Right forelimb (tissue), 1 donor: Measurements from ENCODE around the gene POMC.
A peak's percentile ranks its signal among the peaks of the same experiment; 100 is the strongest.
"Not testable (repeated sequence)": the region's sequence is repeated elsewhere in the genome, so short reads cannot be mapped to it uniquely, and the experiment has no call there.

Experiments
- DNase-seq: peaks from one replicate; pipeline ENCODE4 v3.0.0-alpha.2; 2018

Gene POMC

GRCh38 chr2:25176138-25176537, 7.8 kb upstream of the POMC start:
- DNase-seq, result no peak

- DNase-seq, result no peak
These were observed 5.9 kb upstream of the POMC start for GRCh38 chr2:25174192-25174861.

- no peak for DNase-seq
These were observed 5.3 kb upstream of the POMC start for GRCh38 chr2:25173719-25174118.

DNA sequence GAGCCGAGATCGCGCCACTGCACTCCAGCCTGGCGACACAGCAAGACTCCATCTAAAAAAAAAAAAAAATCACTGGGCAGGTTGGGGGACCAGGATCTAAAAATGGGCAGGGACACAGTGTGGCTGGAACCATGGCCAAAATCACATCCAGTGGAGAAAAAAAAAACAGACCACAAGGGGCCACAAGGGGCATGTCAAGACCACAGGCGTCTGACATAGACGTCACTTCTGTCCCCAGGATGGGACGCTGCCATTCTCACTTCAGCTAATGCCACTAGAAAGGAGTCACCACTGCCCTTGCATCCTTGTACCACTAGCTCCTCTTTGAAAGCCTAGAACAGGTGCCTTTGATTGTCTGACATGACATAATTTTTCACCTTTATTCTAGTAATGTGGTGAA, 2.5 kb upstream of the POMC start:
- DNase-seq, result no peak

DNA sequence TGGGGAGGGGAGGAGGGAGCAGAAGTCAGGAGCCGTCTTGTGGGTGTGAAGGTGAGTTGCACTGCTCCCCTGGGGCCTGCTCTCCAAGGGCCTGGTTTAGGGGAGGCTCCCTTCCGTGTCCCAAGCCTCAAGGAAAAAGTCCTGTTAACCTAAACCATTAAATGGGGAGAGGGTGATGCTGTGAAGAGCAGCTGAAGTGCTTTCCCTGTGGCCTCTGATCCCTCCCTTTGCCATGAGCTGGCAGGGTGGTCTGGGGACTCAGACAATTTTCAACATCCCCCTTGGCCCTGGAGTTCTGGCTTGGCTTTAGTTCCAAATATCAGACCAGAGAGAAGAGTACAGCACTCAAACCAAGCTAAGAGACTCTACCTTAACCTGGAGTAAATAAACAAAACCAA, 692 bp upstream of the POMC start:
- no peak for DNase-seq

DNA sequence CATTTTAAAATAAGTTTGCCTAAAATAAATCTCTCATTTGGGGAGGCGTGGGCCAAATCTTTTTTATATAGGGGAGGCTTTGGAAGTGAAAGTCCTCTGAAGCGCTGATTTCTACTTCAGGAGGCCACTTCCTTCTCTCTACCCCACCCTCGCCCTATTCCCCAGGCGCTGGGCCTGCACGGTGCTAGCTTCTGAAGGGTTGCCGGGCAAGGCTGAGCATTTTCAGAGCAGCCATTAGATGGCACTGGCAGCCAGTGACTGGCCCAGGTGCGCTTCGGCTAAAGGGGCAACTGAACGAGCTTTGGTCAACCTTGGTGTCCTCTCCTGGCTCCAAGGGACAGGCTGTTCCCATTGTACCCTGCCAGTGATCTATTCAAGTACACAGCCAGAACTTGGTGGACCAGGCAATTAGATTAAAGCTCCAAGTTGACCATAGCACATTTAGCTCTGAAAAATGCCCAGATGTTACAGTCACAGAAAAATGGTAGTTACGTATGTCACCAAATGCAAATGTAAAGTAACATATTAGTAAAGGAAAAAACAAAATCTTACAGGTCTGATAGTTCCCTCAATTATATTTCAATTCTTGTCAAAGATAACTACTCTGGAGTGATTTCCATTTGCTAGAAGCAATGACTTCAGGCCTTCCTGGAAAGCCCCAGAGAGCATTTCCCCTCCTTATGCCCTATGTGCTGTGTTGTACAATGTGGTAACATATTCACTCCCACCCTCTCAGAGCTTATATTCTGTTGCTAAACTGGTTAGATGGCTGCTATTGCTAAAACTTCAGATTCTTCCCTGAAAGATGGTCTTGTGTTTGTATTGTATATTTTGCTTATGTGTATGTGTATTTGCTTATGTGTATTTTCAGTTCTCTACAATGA, 2.1 kb downstream of the POMC start:
- DNase-seq, result no peak

DNA sequence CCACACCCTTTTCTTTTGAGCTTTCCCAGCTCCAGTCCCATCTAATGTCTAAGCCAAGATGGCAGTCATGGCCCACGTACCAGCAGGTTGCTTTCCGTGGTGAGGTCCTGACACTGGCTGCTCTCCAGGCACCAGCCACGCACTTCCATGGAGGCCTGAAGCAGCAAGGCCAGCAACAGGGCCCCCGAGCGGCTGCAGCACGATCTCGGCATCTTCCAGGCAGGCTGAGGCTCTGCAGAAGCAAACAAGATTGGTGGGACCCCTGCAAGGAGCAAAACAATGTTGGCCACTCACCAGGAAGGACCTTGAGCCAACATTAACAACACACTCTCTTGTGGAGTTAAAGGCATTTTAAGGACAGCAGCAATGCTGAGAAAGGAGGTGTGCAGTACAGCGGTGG, 3.8 kb downstream of the POMC start:
- DNase-seq, result no peak

DNA sequence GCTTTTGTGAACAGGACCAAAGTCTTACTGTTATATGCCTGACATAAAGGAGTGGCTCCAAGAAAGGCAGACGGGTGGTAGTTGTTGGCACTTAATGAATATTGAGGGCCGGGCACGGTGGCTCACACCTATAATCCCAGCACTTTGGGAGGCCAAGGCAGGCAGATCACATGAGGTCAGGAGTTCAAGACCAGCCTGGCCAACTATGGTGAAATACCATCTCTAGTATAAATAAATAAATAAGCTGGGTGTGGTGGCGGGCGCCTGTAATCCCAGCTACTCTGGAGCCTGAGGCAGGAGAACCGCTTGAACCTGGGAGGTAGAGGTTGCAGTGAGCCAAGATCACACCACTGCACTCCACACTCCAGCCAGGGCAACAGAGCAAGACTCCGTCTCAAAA, 6.3 kb downstream of the POMC start:
- not testable (repeated sequence) for DNase-seq

- DNase-seq, result peak; percentile 83
These were observed 7.2 kb downstream of the POMC start for GRCh38 chr2:25161055-25161781.

DNA sequence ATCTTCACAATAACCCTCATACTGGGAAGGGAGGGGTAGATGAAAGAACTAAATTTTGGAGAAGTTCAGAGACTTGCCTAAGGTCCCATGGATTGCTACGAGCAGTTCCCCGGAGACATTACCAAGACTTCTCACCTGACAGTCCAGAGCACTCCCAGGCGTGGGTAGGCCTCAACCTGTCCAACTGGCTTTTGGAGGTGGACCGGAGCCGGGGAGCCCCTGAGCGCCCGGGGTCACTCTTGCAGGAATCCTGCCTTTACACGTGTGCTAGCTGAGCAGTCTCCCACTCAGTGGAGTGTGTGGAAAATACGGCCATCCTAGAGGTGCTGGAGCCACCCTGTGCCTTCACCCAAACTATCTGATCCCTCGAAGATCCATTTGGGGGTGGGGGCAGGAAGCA, 8.0 kb downstream of the POMC start:
- no peak for DNase-seq

- peak; percentile 47 for DNase-seq
These were observed 8.4 kb downstream of the POMC start for GRCh38 chr2:25159949-25160348.

- no peak for DNase-seq
These were observed 10.1 kb downstream of the POMC start for GRCh38 chr2:25158096-25158852.

- DNase-seq, result no peak
These were observed 13.0 kb downstream of the POMC start for GRCh38 chr2:25155401-25155800.

DNA sequence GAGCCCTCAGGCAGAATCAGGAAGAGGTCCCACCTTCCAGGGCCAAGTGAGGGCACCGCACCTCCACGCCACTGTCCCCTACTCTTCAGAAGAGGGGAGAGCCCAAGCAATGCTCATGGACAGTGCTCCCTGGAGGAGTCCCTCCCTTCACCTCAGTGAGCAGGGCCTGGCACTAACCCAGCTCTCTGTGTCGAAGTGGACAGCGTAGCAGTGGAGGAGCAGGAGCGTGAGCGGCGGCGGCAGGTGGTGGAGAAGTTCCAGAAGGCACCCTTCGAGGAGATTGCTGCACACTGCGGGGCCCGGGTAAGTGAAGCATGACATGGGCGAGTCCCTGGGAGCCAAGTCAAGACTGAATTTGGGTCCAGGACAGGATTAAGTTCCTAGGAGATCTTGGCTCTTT, 16.7 kb downstream of the POMC start:
- no peak for DNase-seq

DNA sequence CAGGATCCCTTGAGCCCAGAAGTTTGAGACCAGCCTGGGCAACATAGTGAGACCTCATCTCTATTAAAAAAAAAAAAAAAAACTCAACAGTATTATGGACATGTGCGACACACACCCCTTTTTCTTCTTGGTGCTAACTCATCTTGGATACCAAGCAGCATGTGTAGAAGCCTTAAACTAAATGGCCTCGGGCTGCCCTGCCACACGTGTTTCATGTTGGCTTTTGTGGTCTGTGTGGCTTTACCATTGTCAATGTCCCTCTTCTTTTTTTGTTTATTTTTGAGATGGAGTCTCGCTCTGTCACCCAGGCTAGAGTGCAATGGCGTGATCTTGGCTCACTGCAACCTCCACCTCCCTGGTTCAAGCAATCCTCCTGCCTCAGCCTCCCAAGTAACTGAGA, 17.4 kb downstream of the POMC start:
- not testable (repeated sequence) for DNase-seq

DNA sequence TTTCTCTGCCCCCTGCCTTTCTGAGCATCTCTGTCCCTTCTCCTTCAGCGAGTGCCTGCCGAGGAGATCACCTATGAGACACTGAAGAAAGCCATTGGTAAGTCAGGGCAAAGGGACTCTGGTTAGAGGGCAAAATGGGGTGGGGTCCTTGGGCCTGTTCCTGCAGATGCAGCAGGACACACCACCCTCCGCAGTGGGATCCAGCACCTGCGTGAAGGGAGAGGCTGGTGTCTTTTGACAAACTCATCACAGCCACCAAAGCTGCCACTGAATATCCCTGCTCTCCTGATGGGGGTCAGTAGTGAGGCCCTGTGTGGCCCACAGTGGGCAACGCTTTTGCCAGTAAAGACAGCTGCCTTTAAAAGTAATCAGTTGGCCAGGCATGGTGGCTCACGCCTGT, 18.7 kb downstream of the POMC start:
- DNase-seq, result no peak

DNA sequence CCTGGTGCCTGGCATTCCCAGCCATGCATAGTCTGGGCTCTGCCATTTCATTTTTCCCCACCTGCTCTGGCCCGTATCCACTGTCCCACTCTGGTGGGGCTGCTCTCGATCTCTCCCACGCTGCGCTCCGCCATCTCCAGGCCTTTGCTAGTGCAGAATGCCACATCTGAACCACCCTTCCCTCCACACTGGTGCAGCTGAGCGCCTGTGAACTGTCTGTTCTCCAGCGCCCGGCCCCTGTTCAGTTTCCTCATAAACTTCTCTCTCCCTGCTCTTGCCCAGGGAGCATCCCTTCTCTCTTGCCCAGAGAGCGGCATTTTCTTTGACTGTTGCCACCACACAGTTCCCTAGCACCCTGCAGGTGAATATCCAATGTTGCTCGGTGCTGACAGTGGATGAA, 21.5 kb downstream of the POMC start:
- DNase-seq, result no peak

GRCh38 chr2:25145803-25146202, 22.6 kb downstream of the POMC start:
- DNase-seq, result no peak

- DNase-seq, result no peak
These were observed 27.3 kb downstream of the POMC start for GRCh38 chr2:25141120-25141519.

DNA sequence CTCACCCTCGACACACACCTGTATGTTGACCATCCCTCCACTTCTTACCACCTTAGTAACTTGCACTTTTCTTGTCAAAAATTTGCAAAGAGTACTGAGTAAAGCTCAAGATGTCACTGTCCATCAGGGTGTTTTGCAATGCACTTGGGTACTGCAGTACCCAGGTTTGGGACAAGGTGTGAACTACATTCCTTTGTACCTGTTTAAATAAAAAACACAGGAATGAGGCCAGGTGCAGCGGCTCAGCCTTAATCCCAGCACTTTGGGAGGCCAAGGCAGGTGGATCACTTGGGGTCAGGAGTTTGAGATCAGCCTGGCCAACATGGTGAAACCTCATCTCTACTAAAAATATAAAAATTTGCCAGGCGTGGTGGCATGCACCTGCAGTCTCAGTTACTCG, 27.8 kb downstream of the POMC start:
- DNase-seq, result not testable (repeated sequence)

DNA sequence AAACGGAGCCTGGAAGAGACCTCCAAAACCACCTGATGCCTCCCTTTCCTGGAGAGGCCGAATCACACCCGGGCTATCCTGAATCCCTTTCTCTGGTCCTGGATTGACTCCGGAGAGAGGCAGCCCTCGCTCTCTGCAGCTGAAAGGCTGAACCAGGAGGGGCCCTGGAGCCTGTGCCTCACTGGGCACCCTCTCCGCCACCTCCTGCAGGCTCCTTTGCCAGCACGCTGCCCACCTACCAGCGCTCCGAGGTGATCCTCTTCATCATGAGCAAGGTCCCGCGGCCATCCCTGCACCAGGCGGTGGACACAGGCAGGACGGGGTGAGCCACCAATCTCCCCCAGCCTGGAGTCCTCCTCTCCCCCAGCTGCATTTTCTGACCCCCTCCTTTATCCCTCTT, 35.7 kb downstream of the POMC start:
- DNase-seq, result no peak

GRCh38 chr2:25132299-25132635, 36.1 kb downstream of the POMC start:
- DNase-seq, result no peak
